Activated B cell treated with CpG ODN at 0.5 μM for 24 hours (primary cell): ENCODE measurements around the gene TEX55. TPM values are rescaled to one million over a fixed set of nuclear protein-coding genes. Genes with fewer than 3 reads are reported as not detected.

Experiments
- ATAC-seq: fragments of 200-7000 bp; cut with Tn5 transposase; one replicate; pipeline ENCODE4 v1.10.0; 2021; ENCODE audit warnings: low read depth, mild to moderate bottlenecking, moderate library complexity
- CTCF ChIA-PET: fragments of 350-600 bp; sonication (Branson Sonifier 250); formaldehyde crosslinking; loops from one replicate; lab custom pipeline; 2021; ENCODE audit warnings: antibody characterized with exemption; lab: Charles Lee
- POLR2A ChIA-PET: fragments of 350-600 bp; sonication (Branson Sonifier 250); formaldehyde crosslinking; loops from one replicate; lab custom pipeline; 2021; ENCODE audit warnings: antibody characterized with exemption; lab: Charles Lee
- DNase-seq: peaks from one replicate; pipeline ENCODE4 v3.0.0; 2022
- H3K27ac Mint-ChIP-seq: one replicate; pipeline ENCODE4 v1.8.0; 2020; ENCODE audit warnings: mixed read lengths
- H3K27me3 Mint-ChIP-seq: one replicate; pipeline ENCODE4 v1.8.0; 2021; ENCODE audit warnings: mixed read lengths
- H3K36me3 Mint-ChIP-seq: one replicate; pipeline ENCODE4 v1.8.0; 2021; ENCODE audit warnings: low read depth, mixed read lengths
- H3K4me1 Mint-ChIP-seq: one replicate; pipeline ENCODE4 v1.8.0; 2021; ENCODE audit warnings: mixed read lengths
- H3K4me3 Mint-ChIP-seq: one replicate; pipeline ENCODE4 v1.8.0; 2020; ENCODE audit warnings: mild to moderate bottlenecking, mixed read lengths
- H3K9me3 Mint-ChIP-seq: one replicate; pipeline ENCODE4 v1.8.0; 2020; ENCODE audit warnings: mixed read lengths
- intact Hi-C: fragments of 100-400 bp; cut with micrococcal nuclease; formaldehyde crosslinking; loops from one replicate; pipeline ENCODE4 v1.15.1; 2024
- total RNA-seq: library from RNA; stranded (reverse); gene quantifications from 2 replicates; pipeline ENCODE4 v1.2.3, GENCODE V29; 2022
- TF ChIP-seq, protein P1 (sequence below): fragments of 200-600 bp; IDR thresholded peaks from one replicate; pipeline ENCODE4 v1.8.0; 2022; ENCODE audit warnings: antibody characterized with exemption, mild to moderate bottlenecking

The TEX55 gene
- total RNA-seq, 1 donor from 2014 or later = not detected

GRCh38 chr3:119187266-119187665 lies 41.3 kb downstream of the TEX55 start:
- Mint-ChIP-seq H3K27me3 (peaks cover 4% of the 10 kb centered on the region), H3K36me3 (no peaks in the 10 kb centered on the region), H3K4me1 (no peaks in the 10 kb centered on the region), H3K9me3 (no peaks in the 10 kb centered on the region), H3K27ac (no peak overlapping the region), H3K4me3 (no peak overlapping the region)
- intact Hi-C loops = no loop called here
- DNase-seq (no peak), ATAC-seq (no peak)
- ChIA-PET CTCF (no interaction called here), POLR2A (no interaction called here)
- TF ChIP-seq, protein P1, sequence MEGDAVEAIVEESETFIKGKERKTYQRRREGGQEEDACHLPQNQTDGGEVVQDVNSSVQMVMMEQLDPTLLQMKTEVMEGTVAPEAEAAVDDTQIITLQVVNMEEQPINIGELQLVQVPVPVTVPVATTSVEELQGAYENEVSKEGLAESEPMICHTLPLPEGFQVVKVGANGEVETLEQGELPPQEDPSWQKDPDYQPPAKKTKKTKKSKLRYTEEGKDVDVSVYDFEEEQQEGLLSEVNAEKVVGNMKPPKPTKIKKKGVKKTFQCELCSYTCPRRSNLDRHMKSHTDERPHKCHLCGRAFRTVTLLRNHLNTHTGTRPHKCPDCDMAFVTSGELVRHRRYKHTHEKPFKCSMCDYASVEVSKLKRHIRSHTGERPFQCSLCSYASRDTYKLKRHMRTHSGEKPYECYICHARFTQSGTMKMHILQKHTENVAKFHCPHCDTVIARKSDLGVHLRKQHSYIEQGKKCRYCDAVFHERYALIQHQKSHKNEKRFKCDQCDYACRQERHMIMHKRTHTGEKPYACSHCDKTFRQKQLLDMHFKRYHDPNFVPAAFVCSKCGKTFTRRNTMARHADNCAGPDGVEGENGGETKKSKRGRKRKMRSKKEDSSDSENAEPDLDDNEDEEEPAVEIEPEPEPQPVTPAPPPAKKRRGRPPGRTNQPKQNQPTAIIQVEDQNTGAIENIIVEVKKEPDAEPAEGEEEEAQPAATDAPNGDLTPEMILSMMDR = no peak

DNA sequence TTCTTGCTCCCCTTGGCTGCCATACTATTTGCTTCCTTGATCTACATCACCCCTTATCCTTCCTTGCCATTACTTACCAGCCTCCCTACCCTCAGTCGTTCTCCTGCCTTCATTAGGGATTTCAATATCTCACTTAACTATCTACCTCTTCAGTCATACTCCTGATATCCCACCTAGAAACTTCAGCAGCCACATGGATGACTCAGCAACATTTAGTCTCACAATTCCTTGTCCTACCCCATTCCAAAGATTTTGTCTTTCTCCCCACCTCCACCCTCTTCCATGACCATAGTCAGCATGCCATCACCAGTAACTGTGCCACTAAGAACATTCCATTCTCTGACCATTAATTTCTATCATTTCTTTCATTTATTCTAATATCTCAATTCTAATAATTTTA lies 45.8 kb downstream of the TEX55 start:
- ATAC-seq (no peak), DNase-seq (no peak)
- peaks cover 4% of the 10 kb centered on the region for H3K27me3 Mint-ChIP-seq
- no peak overlapping the region for H3K27ac Mint-ChIP-seq
- no peaks in the 10 kb centered on the region for H3K4me1 Mint-ChIP-seq
- H3K36me3 Mint-ChIP-seq = no peaks in the 10 kb centered on the region
- intact Hi-C loops = no loop called here
- TF ChIP-seq, protein P1 = no peak
- ChIA-PET POLR2A (no interaction called here), CTCF (no interaction called here)
- H3K9me3 Mint-ChIP-seq = no peaks in the 10 kb centered on the region
- H3K4me3 Mint-ChIP-seq = no peak overlapping the region

GRCh38 chr3:119194237-119195150 lies 48.5 kb downstream of the TEX55 start:
- no peak for DNase-seq
- intact Hi-C loops = no loop called here
- no peak overlapping the region for H3K27ac Mint-ChIP-seq
- H3K4me1 Mint-ChIP-seq = no peaks in the 10 kb centered on the region
- TF ChIP-seq, protein P1 = no peak
- no peaks in the 10 kb centered on the region for H3K9me3 Mint-ChIP-seq
- ChIA-PET POLR2A (no interaction called here), CTCF (no interaction called here)
- H3K36me3 Mint-ChIP-seq = no peaks in the 10 kb centered on the region
- H3K4me3 Mint-ChIP-seq = no peak overlapping the region
- no peak for ATAC-seq
- H3K27me3 Mint-ChIP-seq = peaks cover 4% of the 10 kb centered on the region

- POLR2A ChIA-PET = no interaction called here
- CTCF ChIA-PET = no interaction called here
- H3K4me3 Mint-ChIP-seq = no peak overlapping the region
- H3K27me3 Mint-ChIP-seq = peaks cover 4% of the 10 kb centered on the region
- H3K4me1 Mint-ChIP-seq = no peaks in the 10 kb centered on the region
- H3K9me3 Mint-ChIP-seq = no peaks in the 10 kb centered on the region
- TF ChIP-seq, protein P1 = no peak
- intact Hi-C loops = no loop called here
- DNase-seq (no peak), ATAC-seq (no peak)
- H3K27ac Mint-ChIP-seq = no peak overlapping the region
- H3K36me3 Mint-ChIP-seq = no peaks in the 10 kb centered on the region
These were observed 49.1 kb downstream of the TEX55 start for GRCh38 chr3:119195151-119195476.

DNA sequence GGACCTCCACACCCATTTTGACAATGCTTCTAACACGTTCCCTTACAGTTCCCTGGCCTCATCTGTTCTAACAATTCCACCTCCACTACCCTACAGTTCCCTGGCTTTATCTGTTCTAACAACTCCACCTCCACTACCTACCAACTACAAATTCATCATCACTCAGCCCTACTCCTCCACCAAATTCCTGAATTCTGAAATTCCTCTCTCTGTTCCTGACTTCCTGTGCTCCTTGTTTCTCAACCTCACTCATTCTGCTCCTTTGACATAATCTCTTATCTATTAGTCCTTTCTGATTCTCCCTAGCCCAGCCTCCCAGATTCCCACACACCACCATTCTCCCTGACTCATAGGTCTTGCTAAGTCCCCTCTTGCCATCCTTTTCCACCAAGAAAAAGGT lies 49.9 kb downstream of the TEX55 start:
- Mint-ChIP-seq H3K4me3 (no peak overlapping the region), H3K4me1 (no peaks in the 10 kb centered on the region), H3K27ac (no peak overlapping the region), H3K27me3 (peaks cover 4% of the 10 kb centered on the region), H3K36me3 (no peaks in the 10 kb centered on the region), H3K9me3 (no peaks in the 10 kb centered on the region)
- ChIA-PET POLR2A (no interaction called here), CTCF (no interaction called here)
- TF ChIP-seq, protein P1 = no peak
- no peak for ATAC-seq
- DNase-seq = no peak
- intact Hi-C loops = no loop called here

Other genes starting within 250 kb of the TEX55 start
- not detected in 2 replicates for gene IGSF11, start 111.3 kb upstream of the TEX55 start, total RNA-seq
- gene UPK1B, start 27.4 kb downstream of the TEX55 start, total RNA-seq = not detected in 2 replicates
- gene B4GALT4, start 94.7 kb downstream of the TEX55 start, total RNA-seq = 13.8 and 18.0 TPM in 2 replicates
- gene ARHGAP31, start 148.2 kb downstream of the TEX55 start, total RNA-seq = 23.7 and 26.0 TPM in 2 replicates